NCI-H446 treated with DMSO at 0.1 percent for 48 hours (cell line): ENCODE data around the gene PASK.

ENCODE experiments used
- DNase-seq: peaks from one replicate; lab custom pipeline; 2025; lab: John Stamatoyannopoulos, UW

The PASK gene

DNA sequence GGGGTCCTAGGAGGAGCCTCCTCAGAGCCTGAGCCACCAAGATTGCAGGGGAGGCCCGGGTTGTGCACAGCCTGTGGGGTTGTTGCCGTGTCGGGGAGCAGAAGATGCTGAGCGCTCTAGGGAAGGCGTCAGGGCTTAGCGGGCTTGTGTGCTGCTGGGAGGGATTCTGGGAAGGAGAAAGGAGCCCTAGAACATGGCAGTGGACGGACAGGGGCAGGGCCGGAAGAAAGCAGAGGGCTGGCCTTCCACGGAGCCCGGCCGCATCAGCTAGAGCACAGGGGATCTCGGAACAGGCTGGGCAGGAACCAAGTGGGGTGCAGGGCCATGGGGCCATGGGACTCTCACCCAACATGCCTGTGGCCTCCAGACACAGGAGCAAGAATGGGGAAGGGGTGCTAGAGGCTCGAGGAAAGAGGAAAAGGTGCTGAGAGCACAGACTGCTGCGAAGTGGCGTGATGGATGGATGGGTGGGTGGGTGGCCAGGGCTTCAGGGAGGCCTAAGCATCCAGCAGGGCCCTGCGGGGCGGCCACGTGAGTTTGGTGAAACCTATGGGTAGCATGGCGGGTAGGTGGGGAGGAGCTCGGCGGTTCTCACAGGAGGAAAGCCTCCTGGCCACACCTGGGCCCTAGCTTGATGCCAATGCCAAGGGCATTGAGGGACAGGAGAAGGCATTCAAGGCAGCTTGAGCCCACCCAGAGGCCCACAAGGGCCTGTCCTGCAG, 82.9 kb downstream of the PASK start:
- no peak for DNase-seq

DNA sequence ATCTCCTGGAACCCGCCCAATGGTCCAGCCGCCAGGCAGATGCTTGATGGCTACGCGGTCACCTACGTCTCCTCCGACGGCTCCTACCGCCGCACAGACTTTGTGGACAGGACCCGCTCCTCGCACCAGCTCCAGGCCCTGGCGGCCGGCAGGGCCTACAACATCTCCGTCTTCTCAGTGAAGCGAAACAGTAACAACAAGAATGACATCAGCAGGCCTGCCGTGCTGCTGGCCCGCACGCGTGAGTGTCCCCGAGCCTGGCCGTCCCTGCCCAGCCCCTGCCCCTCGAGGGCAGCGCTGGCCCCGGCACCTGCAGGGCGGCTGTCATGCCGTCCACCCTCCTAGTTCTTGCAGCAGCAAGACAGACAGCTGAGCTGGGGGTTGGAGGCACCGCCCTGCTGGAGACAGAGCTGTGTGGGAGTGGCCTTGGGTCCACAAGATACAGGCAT, 83.9 kb downstream of the PASK start:
- no peak for DNase-seq

DNA sequence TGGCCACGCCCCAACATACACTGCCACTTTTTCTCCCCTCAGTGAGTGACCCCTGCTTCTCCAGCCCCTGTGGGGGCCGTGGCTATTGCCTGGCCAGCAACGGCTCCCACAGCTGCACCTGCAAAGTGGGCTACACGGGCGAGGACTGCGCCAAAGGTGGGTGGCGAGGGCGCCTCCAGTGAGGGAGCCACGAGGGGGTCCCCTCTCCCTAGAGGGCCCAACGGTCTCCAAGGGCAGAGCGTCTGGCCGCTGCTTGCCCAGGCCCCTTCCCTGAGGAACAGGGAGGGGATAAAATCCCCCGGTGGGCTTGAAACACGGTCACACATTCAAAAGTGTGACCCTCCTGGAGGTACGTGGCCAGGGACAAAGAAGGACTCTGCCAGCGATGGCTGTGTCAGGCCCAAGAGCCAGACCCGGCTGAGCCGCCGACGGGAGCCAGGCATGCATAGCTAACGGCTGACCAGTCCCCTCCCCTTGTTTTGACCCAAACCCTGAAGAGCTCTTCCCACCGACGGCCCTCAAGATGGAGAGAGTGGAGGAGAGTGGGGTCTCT, 84.4 kb downstream of the PASK start:
- DNase-seq, result no peak

DNA sequence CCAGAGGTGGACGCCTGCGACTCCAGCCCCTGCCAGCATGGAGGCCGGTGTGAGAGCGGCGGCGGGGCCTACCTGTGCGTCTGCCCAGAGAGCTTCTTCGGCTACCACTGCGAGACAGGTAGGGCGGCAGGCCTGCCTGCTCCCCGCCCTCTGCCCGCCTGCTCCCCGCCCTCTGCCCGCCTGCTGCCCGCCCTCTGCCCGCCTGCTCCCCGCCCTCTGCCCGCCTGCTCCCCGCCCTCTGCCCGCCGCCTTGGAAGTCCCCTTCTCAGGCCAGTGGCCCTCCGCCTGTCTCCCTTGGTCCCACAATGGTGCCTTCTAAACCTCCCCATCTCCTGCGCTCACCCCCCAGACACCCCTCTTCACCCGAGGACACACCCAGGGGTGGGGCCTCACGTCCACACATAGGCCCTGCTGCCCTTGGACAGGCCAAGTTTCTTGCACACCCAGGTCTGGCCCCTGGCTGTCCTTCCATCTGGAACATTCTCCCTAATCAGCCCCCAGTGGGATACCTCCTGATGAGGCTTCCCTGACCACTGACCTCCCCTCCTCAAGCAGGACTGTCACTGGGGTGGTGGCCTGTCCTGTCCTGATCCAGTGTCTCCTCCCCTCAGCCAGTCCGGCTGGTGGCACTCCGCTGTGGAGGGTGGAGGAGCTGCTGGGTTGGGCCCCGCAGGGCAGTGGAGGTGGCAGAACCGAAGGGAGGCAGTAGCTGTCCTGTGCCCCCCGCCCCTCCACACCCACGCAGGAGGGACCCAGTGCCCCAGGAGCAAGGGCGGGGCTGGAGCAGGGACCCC, 85.1 kb downstream of the PASK start:
- DNase-seq, result no peak

DNA sequence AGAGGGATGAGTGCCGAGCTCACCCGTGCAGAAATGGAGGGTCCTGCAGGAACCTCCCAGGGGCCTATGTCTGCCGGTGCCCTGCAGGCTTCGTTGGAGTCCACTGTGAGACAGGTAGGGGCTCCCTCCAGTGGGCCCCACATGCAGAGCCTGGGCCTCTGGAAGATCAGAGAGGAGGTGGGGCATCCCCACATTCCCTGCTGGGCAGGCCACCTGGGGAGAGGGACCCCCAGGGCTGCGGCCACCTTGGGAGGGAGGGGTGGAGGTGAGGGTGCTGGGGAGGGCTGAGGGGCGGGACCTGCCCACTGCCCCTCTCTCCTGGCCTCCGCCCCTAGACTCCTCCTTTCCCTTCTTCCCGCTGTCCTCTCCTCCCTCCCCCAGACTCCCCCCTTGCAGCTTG, 85.7 kb downstream of the PASK start:
- no peak for DNase-seq

DNA sequence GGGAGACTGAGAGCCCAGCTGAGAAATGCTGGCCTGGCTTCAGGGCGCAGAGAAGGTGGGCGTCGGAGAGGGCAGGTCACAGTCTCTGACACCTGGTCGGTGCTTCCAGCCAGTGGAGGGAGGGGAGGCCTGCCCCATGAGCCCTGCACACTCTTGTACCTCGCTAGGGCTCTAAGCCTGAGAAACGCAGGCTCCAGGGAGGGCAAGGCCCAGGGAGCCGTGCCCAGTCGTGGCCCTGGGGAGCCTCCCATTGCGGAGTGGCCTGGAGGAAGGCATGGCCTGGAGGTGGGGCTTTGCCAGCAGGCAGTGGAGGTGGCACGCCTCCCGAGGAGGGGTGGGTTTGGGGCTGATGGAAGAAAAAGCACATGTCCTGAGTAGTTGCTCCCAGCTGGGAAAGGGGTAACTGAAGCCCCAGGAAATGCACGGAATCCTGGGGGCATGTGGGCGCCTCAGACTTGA, 86.2 kb downstream of the PASK start:
- no peak for DNase-seq

DNA sequence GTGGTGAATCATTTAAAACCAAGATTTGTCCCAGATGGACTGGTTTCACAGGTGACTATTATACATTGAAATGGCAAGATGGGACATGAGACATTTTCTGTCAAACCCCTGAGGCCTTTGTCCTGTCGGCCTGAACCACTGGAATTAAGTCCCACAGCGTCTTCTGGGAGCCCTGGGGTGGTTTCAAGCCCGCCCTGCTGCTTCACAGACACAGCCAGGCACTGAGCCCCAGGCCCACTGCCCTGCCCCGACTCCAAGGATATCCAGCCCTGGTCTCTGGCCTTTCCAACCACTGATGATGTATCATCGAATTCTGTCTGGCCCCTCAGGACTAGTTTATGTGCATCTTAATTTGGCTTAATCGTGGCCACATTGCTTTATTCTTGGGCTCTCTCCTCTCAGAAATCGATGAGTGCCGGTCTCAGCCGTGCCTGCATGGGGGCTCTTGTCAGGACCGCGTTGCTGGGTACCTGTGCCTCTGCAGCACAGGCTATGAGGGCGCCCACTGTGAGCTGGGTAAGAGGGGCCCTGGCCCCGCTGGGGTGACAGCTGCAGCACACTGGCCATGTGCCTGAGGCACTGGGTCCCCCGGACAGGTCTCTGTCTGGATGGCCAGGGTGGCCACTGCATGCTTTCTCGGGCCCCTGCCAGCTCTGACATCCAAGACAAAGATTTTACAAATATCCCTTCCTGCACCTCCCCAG, 86.7 kb downstream of the PASK start:
- DNase-seq, result no peak

DNA sequence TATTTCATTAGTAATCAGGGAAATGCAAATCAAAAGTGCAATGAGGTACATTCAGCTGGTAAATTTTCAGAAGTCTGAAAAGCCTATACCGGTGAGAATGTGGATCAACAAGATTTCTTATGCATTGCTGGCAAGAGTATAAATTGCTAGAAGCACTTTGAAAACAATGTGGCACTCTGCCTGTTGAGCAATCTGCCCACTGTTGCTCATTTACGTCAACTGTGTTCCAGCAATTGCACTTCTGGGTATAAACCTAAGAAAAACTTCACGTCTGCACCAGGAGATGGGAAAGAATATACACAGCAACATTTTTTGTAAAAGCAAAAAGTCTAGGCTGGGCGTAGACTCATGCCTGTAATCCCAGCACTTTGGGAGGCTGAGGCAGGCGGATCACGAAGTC, 88.0 kb downstream of the PASK start:
- DNase-seq, result no peak
